Globus pallidus (tissue), 1 donor: ENCODE results near the gene IFNAR2.
"Not testable (repeated sequence)": the region's sequence is repeated elsewhere in the genome, so short reads cannot be mapped to it uniquely, and the experiment has no call there.

Experiments used
- DNase-seq: peaks from one replicate; pipeline ENCODE4 v3.0.0-alpha.2; 2015; ENCODE audit warnings: low spot score

Gene IFNAR2

GRCh38 chr21:33214056-33214455 is 15.7 kb upstream of the IFNAR2 start:
- DNase-seq = no peak

- no peak for DNase-seq
These were observed 12.6 kb upstream of the IFNAR2 start for GRCh38 chr21:33217138-33217520.

GRCh38 chr21:33219300-33219699 is 10.4 kb upstream of the IFNAR2 start:
- DNase-seq = no peak

- DNase-seq = no peak
These were observed 9.8 kb upstream of the IFNAR2 start for GRCh38 chr21:33219954-33220353.

DNA sequence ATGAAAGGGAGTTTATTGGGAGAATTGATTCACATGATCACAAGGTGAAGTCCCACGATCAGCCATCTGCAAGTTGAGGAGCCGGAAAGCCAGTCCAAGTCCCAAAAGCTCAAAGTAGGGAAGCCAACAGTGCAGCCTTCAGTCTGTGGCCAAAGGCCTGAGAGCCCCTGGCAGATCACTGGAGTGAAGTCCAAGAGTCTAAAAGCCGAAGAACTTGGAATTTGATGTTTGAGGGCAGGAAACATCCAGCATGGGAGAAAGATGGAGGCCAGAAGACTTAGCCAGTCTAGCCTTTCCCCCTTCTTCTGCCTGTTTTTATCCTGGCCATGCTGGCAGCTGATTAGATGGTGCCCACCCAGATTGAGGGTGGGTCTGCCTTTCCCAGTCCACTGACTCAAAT is 4.4 kb upstream of the IFNAR2 start:
- not testable (repeated sequence) for DNase-seq

GRCh38 chr21:33228455-33228854 is 1.3 kb upstream of the IFNAR2 start:
- DNase-seq = no peak

DNA sequence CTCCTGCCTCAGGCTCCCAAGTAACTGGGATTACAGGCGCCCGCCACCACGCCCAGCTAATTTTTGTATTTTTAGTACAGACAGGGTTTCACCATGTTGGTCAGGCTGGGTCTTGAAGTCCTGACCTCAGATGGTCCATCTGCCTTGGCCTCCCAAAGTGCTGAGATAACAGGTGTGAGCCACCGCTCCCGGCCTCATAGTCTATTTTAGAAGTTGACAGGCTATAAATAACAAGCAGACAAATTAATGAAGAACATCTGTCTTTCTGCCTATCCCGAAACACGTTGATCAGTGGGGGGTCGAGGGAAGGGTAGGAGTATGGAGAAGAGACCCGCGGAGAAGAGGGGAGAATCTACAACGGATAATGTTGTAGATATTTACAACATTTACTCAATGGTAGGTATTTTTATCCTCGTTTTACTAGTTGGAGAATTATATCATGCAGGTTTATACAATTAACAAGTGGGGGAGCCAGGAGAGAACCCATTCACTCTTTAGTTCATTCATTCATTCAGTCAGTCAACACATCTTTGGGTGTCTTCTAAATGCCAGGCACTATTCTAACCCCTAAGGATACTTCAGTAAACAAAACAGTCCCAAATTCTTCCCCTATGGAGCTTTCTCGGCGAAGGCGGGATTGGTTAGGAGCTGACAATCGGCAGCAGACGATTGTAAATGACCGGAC is 497 bp upstream of the IFNAR2 start:
- DNase-seq = no peak

GRCh38 chr21:33230545-33231324 is 997 bp downstream of the IFNAR2 start:
- DNase-seq = peak; percentile 65

DNA sequence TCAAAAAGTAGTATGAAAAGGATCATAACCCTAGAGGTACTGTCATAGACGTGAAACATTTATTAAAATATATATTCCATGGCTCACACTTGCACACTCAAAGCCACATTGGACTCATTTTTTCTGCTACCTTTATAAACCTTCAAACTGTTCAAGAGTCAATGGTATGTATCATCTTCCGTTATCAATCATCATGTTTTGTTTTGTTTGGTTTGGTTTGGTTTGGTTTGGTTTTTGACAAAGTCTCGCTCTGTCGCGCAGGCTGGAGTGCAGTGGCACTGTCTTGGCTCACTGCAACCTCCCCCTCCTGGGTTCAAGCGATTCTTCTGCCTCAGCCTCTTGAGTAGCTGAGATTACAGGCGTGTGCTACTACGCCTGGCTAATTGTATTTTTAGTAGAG is 1.8 kb downstream of the IFNAR2 start:
- no peak for DNase-seq

DNA sequence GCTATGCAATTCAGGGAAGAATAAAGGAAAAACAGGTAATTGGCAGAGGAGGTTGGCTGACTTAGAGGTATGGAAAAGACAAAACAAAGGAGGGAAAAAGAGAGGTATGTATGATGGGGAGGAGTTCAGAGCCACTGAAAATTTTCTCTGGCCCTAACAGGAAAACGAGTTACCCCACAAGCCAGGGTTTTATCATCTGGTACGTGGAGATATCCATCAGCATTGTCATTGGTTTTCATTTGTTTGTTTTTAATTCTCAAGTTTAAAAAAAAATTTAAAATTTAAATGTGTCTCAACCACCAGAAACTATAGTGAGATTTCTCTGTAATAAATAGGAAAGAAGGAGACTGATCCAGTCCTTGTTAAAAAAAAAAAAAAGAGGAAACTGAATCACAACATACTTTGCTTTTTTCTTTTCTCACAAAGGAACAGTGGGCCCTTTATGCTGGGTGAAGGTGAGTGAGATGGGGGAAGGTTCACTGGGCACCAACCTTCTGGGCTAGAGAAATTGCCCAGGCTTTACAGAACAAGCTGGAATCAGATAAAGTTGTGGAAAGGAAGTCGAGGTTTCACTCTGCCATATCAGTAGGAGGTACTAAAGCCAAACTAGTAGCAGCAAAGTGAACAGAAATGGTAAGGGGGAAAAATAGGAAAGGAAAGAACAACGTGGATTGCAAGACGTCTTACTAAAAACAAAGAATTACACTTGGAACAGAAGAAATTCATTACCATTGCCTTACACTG is 2.7 kb downstream of the IFNAR2 start:
- no peak for DNase-seq

DNA sequence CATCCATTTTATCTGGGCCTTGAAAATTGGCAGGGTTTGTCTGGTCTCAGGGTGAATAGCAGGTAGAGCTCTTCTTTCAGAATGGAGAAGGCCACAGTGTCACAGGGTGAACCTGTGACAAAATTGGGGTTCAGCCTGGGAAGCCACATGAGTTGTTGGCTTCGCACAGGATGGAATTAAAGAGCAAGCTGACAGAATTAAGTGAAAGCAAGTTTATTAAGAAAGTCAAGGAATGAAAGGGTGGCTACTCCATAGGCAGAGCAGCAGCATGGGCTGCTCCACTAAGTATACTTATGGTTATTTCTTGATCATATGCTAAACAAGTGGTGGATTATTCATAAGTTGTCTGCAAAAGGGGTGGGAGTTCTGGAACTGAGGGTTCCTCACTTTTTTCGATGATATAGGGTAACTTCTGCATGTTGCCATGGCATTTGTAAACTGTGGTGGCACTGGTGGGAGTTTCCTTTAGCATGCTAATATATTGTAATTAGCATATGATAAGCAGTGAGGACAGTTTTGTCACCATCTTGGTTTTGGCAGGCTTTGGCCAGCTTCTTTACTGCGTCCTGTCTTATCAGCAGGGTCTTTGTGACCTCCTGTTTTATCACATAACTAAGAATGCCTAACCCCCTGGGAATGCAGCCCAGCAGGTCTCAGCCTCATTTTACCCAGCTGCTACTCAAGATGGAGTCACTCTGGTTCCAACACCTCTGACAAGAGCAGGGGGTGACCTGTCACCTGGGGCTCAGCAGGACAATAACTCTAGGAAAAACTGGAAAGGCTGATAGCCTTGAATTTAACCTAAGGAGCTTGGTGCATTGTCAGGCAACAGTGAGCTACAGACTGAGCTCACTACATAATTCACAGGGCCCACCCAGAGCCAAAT is 5.1 kb downstream of the IFNAR2 start:
- DNase-seq = no peak

DNA sequence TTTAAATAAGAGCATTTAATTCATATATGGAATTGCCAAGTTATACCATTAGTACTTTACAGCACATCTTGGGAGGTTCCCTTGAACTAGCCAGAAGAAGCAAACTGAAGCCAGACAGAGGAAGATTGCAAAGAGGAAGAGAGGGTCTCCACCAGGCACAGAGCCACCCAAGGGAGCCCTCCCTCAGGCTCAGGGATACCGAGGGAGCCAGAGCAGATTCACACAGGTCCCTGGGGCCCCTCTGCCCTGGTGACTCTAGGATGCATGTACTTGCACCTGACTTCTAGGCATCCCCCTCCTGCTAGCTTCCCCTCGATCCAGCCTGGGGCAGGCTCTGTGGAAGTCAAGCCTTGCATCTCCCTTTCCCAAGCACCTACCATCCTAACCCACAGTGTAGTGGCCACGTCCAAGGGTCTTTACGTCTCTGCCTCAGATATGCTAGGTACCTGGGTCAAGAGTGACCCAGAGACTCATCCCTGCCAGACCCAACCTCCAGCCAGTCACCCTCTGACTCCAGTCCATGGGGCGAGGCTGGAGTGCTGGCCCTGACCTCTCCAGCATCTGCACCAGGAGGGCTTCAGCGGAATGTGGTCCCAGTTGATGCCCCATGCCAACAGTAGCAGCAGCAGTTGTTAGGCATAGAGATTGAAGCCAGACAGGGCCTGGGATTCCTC is 6.4 kb downstream of the IFNAR2 start:
- no peak for DNase-seq

DNA sequence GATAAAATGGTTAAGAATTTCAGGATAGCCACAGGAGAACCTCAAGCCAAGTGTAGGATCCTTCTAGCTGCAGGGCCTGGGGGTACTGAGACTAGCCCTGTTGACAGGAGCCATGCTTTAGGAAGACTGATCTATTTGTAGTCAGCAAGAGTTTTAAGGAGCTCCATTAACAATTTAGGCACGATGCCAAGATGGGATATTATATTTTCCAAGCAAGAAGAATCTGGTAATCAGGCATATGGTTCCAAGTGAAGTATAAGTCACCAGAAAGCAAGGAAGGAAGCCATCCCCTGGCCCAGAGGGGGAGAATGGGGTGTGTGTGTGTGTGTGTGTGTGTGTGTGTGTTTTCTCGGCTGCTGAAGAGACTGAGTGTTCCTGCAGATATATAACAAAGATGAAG is 7.0 kb downstream of the IFNAR2 start:
- DNase-seq = no peak

GRCh38 chr21:33237486-33237885 is 7.7 kb downstream of the IFNAR2 start:
- no peak for DNase-seq

DNA sequence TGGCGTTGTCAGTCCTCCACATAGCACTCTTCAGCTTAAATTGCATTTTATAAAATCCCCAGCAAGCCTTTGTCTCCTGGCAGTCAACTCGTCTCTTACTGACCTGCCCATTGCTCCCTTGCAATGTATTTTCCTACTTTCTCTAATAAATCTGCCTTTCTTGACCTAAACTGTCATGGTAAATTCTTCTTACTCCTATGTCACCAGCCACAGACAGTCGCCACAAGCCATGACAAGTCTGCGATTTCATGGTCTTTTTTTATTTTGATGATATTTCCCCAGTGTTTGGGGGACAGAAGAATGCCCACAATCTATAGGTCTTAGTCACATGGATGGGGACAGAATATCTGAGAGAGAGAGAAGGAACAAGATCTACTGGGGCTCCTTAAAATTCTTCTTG is 8.4 kb downstream of the IFNAR2 start:
- DNase-seq = no peak

- no peak for DNase-seq
These were observed 9.0 kb downstream of the IFNAR2 start for GRCh38 chr21:33238565-33239255.

GRCh38 chr21:33239559-33240127 is 9.9 kb downstream of the IFNAR2 start:
- DNase-seq = not testable (repeated sequence)

DNA sequence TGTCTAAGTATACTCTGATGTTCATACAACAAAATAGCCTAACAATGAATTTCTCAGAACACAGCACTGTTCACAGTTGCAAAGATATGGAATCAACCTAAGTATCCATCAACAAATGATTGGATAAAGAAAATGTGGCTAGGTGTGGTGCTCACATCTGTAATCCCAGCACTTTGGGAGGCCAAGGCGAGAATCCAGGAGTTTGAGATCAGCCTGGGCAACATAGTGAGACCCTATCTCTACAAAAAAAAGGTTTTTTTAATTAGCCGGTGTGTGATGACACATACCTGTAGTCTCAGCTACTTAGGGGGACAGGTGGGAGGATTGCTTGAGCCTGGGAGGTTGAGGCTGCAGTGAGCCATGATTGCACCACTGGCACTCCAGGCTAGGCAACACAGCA is 10.7 kb downstream of the IFNAR2 start:
- no peak for DNase-seq

GRCh38 chr21:33241846-33242245 is 12.1 kb downstream of the IFNAR2 start:
- no peak for DNase-seq

GRCh38 chr21:33242846-33243245 is 13.1 kb downstream of the IFNAR2 start:
- not testable (repeated sequence) for DNase-seq
